ENCODE data around the gene GALNT9. TPM values are rescaled to one million over a fixed set of nuclear protein-coding genes. Genes with fewer than 3 reads are reported as not detected.

The GALNT9 gene
- total and polyA plus RNA-seq, 9 donors = 0.12 to 21.9 (median 1.3) TPM; not detected in 1

- TF ChIP-seq POLR2A (IDR thresholded peaks at IDR 0.05) (no peak), EP300 (IDR thresholded peaks at IDR 0.05) (no peak)
- TF ChIP-seq, protein P1, sequence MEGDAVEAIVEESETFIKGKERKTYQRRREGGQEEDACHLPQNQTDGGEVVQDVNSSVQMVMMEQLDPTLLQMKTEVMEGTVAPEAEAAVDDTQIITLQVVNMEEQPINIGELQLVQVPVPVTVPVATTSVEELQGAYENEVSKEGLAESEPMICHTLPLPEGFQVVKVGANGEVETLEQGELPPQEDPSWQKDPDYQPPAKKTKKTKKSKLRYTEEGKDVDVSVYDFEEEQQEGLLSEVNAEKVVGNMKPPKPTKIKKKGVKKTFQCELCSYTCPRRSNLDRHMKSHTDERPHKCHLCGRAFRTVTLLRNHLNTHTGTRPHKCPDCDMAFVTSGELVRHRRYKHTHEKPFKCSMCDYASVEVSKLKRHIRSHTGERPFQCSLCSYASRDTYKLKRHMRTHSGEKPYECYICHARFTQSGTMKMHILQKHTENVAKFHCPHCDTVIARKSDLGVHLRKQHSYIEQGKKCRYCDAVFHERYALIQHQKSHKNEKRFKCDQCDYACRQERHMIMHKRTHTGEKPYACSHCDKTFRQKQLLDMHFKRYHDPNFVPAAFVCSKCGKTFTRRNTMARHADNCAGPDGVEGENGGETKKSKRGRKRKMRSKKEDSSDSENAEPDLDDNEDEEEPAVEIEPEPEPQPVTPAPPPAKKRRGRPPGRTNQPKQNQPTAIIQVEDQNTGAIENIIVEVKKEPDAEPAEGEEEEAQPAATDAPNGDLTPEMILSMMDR (IDR thresholded peaks at IDR 0.05) = no peak
- no peaks in the 10 kb centered on the region for H3K9me3 ChIP-seq
- peak in 2 of 5 donors; percentile 49 to 73 for DNase-seq
- no peaks in the 10 kb centered on the region for H3K27me3 ChIP-seq
- H3K27ac ChIP-seq = no peak overlapping the region
- H3K4me1 ChIP-seq (ENCODE audit: insufficient read depth) = peaks cover 3% of the 10 kb centered on the region
- H3K4me3 ChIP-seq = no peak overlapping the region
- intact Hi-C loops (cut with DNase I) = loop anchor here in 1 of 4 donors (5.0 to 10.0 kb wide), 2 partner anchors 242 to 1400 kb away; no protein-coding TSS in a partner anchor
- WGBS, 3 donors = 6 to 13% (median 10%) methylated on average over 17 of the region's 17 CpGs
- H3K36me3 ChIP-seq = no peaks in the 10 kb centered on the region
These were observed 166.8 kb downstream of the GALNT9 start for GRCh38 chr12:132162508-132163031.

DNA sequence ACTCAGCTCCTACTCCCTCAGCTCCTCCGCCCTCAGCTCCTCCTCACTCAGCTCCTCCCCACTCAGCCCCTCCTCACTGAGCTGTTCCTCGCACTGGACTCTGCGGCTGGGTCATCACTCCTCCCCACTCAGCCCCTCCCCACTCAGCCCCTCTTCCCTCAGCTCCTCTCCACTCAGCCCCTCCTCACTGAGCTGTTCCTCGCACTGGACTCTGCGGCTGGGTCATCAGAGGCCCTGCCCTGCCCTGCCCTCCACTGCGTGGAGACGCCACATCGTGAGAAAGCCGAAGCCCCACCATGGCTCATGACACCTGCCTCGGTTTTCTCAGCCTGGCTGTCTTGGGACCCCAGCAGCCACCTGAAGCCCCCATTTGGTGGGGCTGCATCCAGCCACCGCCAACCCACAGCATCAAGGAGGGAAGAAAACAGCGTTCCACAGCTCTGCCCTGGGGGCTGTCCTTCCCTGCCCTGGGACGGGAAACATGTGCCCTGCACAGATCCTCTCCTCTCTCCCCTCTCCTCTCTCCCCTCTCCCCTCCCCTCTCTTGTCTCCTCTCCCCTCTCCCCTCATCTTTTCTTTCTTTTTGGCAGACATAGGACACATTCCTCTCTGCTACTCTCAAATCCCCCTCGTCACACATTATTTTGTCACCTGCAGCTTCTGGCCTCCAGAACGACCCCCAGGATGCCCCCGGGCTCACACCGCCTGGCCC lies 167.4 kb downstream of the GALNT9 start:
- DNase-seq = peak in 1 of 5 donors; percentile 10
- H3K9me3 ChIP-seq = no peaks in the 10 kb centered on the region
- TF ChIP-seq, protein P1 (IDR thresholded peaks at IDR 0.05) = no peak
- TF ChIP-seq EP300 (IDR thresholded peaks at IDR 0.05) = no peak
- no peak for TF ChIP-seq POLR2A (IDR thresholded peaks at IDR 0.05)
- no peak overlapping the region for H3K27ac ChIP-seq
- intact Hi-C loops (cut with DNase I) = loop anchor here in 1 of 4 donors (5.0 to 10.0 kb wide), 2 partner anchors 243 to 1400 kb away; no protein-coding TSS in a partner anchor
- H3K36me3 ChIP-seq = no peaks in the 10 kb centered on the region
- H3K27me3 ChIP-seq = no peaks in the 10 kb centered on the region
- WGBS, 3 donors = 23 to 43% (median 34%) methylated on average over 17 of the region's 17 CpGs
- H3K4me3 ChIP-seq = no peak overlapping the region
- peaks cover 3% of the 10 kb centered on the region for H3K4me1 ChIP-seq (ENCODE audit: insufficient read depth)

GRCh38 chr12:132161036-132161781 lies 168.2 kb downstream of the GALNT9 start:
- TF ChIP-seq POLR2A (IDR thresholded peaks at IDR 0.05) (no peak), EP300 (IDR thresholded peaks at IDR 0.05) (no peak)
- TF ChIP-seq, protein P1 (IDR thresholded peaks at IDR 0.05) = no peak
- H3K27ac ChIP-seq = no peak overlapping the region
- no peaks in the 10 kb centered on the region for H3K9me3 ChIP-seq
- DNase-seq = no peak
- H3K27me3 ChIP-seq = no peaks in the 10 kb centered on the region
- intact Hi-C loops (cut with DNase I) = loop anchor here in 1 of 4 donors (5.0 to 10.0 kb wide), 2 partner anchors 244 to 1399 kb away; no protein-coding TSS in a partner anchor
- 28 to 32% (median 31%) methylated on average over 14 of the region's 14 CpGs for WGBS, 3 donors
- no peaks in the 10 kb centered on the region for H3K36me3 ChIP-seq
- no peak overlapping the region for H3K4me3 ChIP-seq
- peaks cover 3% of the 10 kb centered on the region for H3K4me1 ChIP-seq (ENCODE audit: insufficient read depth)

- peaks cover 3% of the 10 kb centered on the region for H3K4me1 ChIP-seq (ENCODE audit: insufficient read depth)
- H3K36me3 ChIP-seq = no peaks in the 10 kb centered on the region
- WGBS, 3 donors = 64 to 71% (median 71%) methylated on average over 15 of the region's 15 CpGs
- DNase-seq = peak in 1 of 5 donors; percentile 21
- H3K27me3 ChIP-seq = no peaks in the 10 kb centered on the region
- H3K9me3 ChIP-seq = no peaks in the 10 kb centered on the region
- H3K4me3 ChIP-seq = no peak overlapping the region
- intact Hi-C loops (cut with DNase I) = loop anchor here in 1 of 4 donors (5.0 to 10.0 kb wide), 2 partner anchors 244 to 1398 kb away; no protein-coding TSS in a partner anchor
- no peak overlapping the region for H3K27ac ChIP-seq
- TF ChIP-seq, protein P1 (IDR thresholded peaks at IDR 0.05) = no peak
- TF ChIP-seq POLR2A (IDR thresholded peaks at IDR 0.05) (no peak), EP300 (IDR thresholded peaks at IDR 0.05) (no peak)
These were observed 168.8 kb downstream of the GALNT9 start for GRCh38 chr12:132160601-132161035.

All from ovary (tissue), 9 donors.